B cell (primary cell): Measurements from ENCODE around the gene TXNRD1. TPM values are rescaled to one million over a fixed set of nuclear protein-coding genes. Genes with fewer than 3 reads are reported as not detected.

ENCODE experiments used
- ATAC-seq: fragments of 200-7000 bp; cut with Tn5 transposase; one replicate; pipeline ENCODE4 v1.10.0; 2021; ENCODE audit warnings: low read depth, mild to moderate bottlenecking, moderate number of reproducible peaks, moderate library complexity
- CTCF ChIA-PET: fragments of 350-600 bp; sonication (Branson Sonifier 250); formaldehyde crosslinking; loops from one replicate; lab custom pipeline; 2021; ENCODE audit warnings: antibody characterized with exemption, inconsistent platforms; lab: Charles Lee
- POLR2A ChIA-PET: fragments of 350-600 bp; sonication (Branson Sonifier 250); formaldehyde crosslinking; loops from one replicate; lab custom pipeline; 2021; ENCODE audit warnings: antibody characterized with exemption; lab: Charles Lee
- DNase-seq: peaks from one replicate; pipeline ENCODE4 v3.0.0; 2013
- H2AFZ ChIP-seq: 2 replicates; pipeline ENCODE4 v1.6.1; 2012; ENCODE audit warnings: mild to moderate bottlenecking, low read depth, low read length; ENCODE audit not compliant: insufficient read depth, poor library complexity, severe bottlenecking
- H3K27ac ChIP-seq, 2 donors: 1 replicate in 1 of 2; 2 replicates in 1 of 2; pipeline ENCODE4 v1.5.1; 2012 to 2013; ENCODE audit warnings: low read length in 2 of 2, mild to moderate bottlenecking in 2 of 2, moderate library complexity in 1 of 2
- H3K27me3 ChIP-seq, 4 experiments: fragments of 200-600 bp in 1 of 4; sonication (generic) in 1 of 4; replicated peaks in 1 of 4; 1 replicate in 2 of 4; 2 replicates in 2 of 4; pipeline versions ENCODE4 v1.6.1 to v1.7.0; 2013 to 2016; ENCODE audit warnings: low read length in 3 of 4, mild to moderate bottlenecking in 2 of 4, mixed read lengths in 1 of 4, moderate library complexity in 1 of 4; ENCODE audit not compliant: insufficient read depth in 4 of 4, control insufficient read depth in 3 of 4; ENCODE audit errors: control extremely low read depth in 1 of 4
- H3K36me3 ChIP-seq, 2 experiments: replicated peaks in 1 of 2; 1 replicate in 1 of 2; 2 replicates in 1 of 2; pipeline versions ENCODE4 v1.6.1 to v1.7.1; 2013; ENCODE audit warnings: low read length in 1 of 2; ENCODE audit not compliant: insufficient read depth in 2 of 2, control insufficient read depth in 1 of 2; ENCODE audit errors: control extremely low read depth in 1 of 2, extremely low read depth in 1 of 2
- H3K4me1 ChIP-seq, 2 donors: fragments of 200-600 bp in 1 of 2; sonication (generic) in 1 of 2; 1 replicate in 1 of 2; 2 replicates in 1 of 2; pipeline versions ENCODE4 v1.5.1 to v1.6.1; 2013 to 2017; ENCODE audit warnings: low read length in 2 of 2; ENCODE audit not compliant: control insufficient read depth in 2 of 2, insufficient read depth in 2 of 2
- H3K4me2 ChIP-seq: replicated peaks from 2 replicates; pipeline ENCODE3; 2012; ENCODE audit warnings: mild to moderate bottlenecking, low read depth, low read length; ENCODE audit not compliant: poor library complexity, severe bottlenecking
- H3K4me3 ChIP-seq, 5 experiments: fragments of 200-600 bp in 1 of 5; sonication (generic) in 1 of 5; 1 replicate in 3 of 5; 2 replicates in 2 of 5; pipeline versions ENCODE4 v1.5.1 to v1.7.0; 2011 to 2016; ENCODE audit warnings: low read length in 4 of 5, mild to moderate bottlenecking in 4 of 5, low read depth in 2 of 5, control low read depth in 1 of 5, moderate library complexity in 1 of 5; ENCODE audit not compliant: insufficient read depth in 1 of 5; ENCODE audit errors: control extremely low read depth in 1 of 5, extremely low read depth in 1 of 5
- H3K79me2 ChIP-seq: fragments of 200-600 bp; sonication (generic); one replicate; pipeline ENCODE4 v1.6.0; 2016; ENCODE audit warnings: low read length; ENCODE audit not compliant: control insufficient read depth, insufficient read depth
- H3K9ac ChIP-seq: fragments of 200-600 bp; sonication (generic); 2 replicates; pipeline ENCODE4 v1.6.1; 2017; ENCODE audit warnings: mild to moderate bottlenecking, low read length, moderate library complexity
- H3K9me3 ChIP-seq, 3 donors: one replicate each; pipeline versions ENCODE4 v1.6.1 to v1.7.1; 2013; ENCODE audit warnings: low read length in 2 of 3; ENCODE audit not compliant: control insufficient read depth in 2 of 3, insufficient read depth in 1 of 3; ENCODE audit errors: control extremely low read depth in 1 of 3
- H4K20me1 ChIP-seq: 2 replicates; pipeline ENCODE4 v1.6.0; 2012; ENCODE audit warnings: mild to moderate bottlenecking, low read length; ENCODE audit not compliant: insufficient read depth, control insufficient read depth, poor library complexity, severe bottlenecking
- H3K27ac Mint-ChIP-seq: one replicate; pipeline ENCODE4 v1.8.0; 2021; ENCODE audit warnings: mixed read lengths
- H3K27me3 Mint-ChIP-seq: one replicate; pipeline ENCODE4 v1.8.0; 2021; ENCODE audit warnings: mixed read lengths
- H3K4me1 Mint-ChIP-seq: one replicate; pipeline ENCODE4 v1.8.0; 2021; ENCODE audit warnings: mixed read lengths
- H3K4me3 Mint-ChIP-seq: one replicate; pipeline ENCODE4 v1.8.0; 2021; ENCODE audit warnings: mixed read lengths
- H3K9me3 Mint-ChIP-seq: one replicate; pipeline ENCODE4 v1.8.0; 2022; ENCODE audit warnings: mixed read lengths; ENCODE audit not compliant: insufficient read depth
- EZH2 ChIP-seq: IDR thresholded peaks from 2 replicates; pipeline ENCODE4 v1.6.1; 2012; ENCODE audit warnings: borderline replicate concordance, low read depth, mild to moderate bottlenecking, moderate library complexity, low read length; ENCODE audit not compliant: insufficient read depth, poor library complexity, severe bottlenecking
- WGBS: methylation state at CpG from one replicate; pipeline ENCODE4 v1.1.5; 2013; ENCODE audit warnings: missing lambda C conversion rate; ENCODE audit not compliant: insufficient coverage; 5-methylcytosine and 5-hydroxymethylcytosine counted together
- intact Hi-C: fragments of 100-400 bp; cut with micrococcal nuclease; formaldehyde crosslinking; loops from one replicate; pipeline ENCODE4 v1.10.0; 2022
- polyA plus RNA-seq: library from polyadenylated mRNA; depleted of rRNA; stranded (reverse); fragments of >200 nt; gene quantifications from 2 replicates; pipeline ENCODE4 v1.2.3, GENCODE V29; 2012
- total RNA-seq, 2 donors: library from RNA; stranded (reverse); fragments of 120-200 nt in 1 of 2; gene quantifications; 1 replicate in 1 of 2; 2 replicates in 1 of 2; pipeline versions ENCODE4 v1.2.3 to v1.2.4, GENCODE V29; 2013 to 2022
- TF ChIP-seq, protein P1 (sequence below): fragments of 200-600 bp; IDR thresholded peaks from one replicate; pipeline ENCODE4 v1.8.0; 2022; ENCODE audit warnings: antibody characterized with exemption, mild to moderate bottlenecking

The TXNRD1 gene
- total and polyA plus RNA-seq, 2 donors (not counting 1 experiment from before 2014, with no cell fraction given) = 10.1 to 44.6 TPM

DNA sequence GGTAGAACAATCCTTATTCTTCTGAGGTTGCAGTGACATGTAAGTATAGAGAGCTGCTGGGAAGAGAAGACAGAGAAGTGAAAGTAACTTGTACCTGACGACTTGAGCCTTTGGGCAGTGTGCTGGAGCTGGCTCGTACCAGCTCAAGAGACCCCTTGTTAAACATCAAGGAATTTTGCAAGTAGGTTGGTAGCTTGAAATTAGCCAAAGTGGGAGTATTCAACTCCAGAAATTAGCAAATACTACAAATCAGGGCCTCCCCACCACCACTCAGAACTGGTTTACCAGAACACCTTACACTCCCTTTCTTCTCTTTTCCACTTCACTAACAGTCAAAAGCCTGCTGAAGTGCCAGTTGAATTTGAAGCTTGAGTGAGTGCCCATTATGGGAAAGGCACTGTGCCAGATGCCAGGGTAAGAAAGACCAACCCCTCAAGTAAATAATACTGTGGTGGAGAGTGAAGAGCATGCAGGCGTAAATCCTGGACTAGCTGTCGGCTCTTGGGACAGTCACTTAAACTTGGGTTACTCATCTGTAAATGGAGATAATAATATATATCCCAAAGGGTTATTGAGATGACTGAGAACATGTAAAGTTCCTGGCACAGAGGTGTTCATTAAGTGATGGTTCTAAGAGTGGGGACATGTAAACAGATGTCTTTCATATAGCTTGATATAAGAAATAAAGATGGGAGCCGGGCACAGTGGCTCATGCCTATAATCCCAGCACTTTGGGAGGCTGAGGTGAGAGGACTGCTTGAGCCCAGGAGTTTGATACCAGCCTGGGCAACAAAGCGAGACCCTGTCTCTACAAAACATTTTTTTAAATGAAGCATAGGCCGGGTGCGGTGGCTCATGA lies 60.9 kb downstream of the TXNRD1 start:
- H3K79me2 ChIP-seq = no peaks in the 10 kb centered on the region
- TF ChIP-seq, protein P1, sequence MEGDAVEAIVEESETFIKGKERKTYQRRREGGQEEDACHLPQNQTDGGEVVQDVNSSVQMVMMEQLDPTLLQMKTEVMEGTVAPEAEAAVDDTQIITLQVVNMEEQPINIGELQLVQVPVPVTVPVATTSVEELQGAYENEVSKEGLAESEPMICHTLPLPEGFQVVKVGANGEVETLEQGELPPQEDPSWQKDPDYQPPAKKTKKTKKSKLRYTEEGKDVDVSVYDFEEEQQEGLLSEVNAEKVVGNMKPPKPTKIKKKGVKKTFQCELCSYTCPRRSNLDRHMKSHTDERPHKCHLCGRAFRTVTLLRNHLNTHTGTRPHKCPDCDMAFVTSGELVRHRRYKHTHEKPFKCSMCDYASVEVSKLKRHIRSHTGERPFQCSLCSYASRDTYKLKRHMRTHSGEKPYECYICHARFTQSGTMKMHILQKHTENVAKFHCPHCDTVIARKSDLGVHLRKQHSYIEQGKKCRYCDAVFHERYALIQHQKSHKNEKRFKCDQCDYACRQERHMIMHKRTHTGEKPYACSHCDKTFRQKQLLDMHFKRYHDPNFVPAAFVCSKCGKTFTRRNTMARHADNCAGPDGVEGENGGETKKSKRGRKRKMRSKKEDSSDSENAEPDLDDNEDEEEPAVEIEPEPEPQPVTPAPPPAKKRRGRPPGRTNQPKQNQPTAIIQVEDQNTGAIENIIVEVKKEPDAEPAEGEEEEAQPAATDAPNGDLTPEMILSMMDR = no peak
- TF ChIP-seq EZH2 = no peak
- peaks cover 12% of the 10 kb centered on the region for H3K4me1 Mint-ChIP-seq
- peak overlapping the region; percentile 91 for H3K4me3 Mint-ChIP-seq
- peak overlapping the region; percentile 64 for H2AFZ ChIP-seq
- H3K9me3 ChIP-seq = no peaks in the 10 kb centered on the region
- peak; percentile 54 for DNase-seq
- H3K27ac ChIP-seq = peak overlapping the region in 1 of 2 donors; percentile 62
- H3K27me3 ChIP-seq = no peaks in the 10 kb centered on the region
- peak overlapping the region; percentile 87 for H3K27ac Mint-ChIP-seq
- ChIA-PET POLR2A (interaction anchor here (0.9 to 1.9 kb wide), 2 partner anchors 12 to 816 kb away, joined by 3 to 10 read pairs; no protein-coding TSS in a partner anchor), CTCF (interaction anchor here (0.8 to 1.4 kb wide), 4 partner anchors 10 to 61 kb away, joined by 3 to 5 read pairs (median 4); partner anchors contain the start of gene TXNRD1)
- ATAC-seq = peak; percentile 69
- H3K4me2 ChIP-seq = peak overlapping the region; percentile 82
- intact Hi-C loops = loop anchor here (1.0 kb wide), 1 partner anchor 11 kb away; no protein-coding TSS in a partner anchor
- peak overlapping the region; percentile 19 to 64 (median 48) for H3K4me3 ChIP-seq
- WGBS = 53% methylated on average over 4 of the region's 8 CpGs
- peaks cover 11 to 13% of the 10 kb centered on the region in 2 donors for H3K4me1 ChIP-seq
- H3K36me3 ChIP-seq = no peaks in the 10 kb centered on the region
- H3K9ac ChIP-seq = peak overlapping the region; percentile 69
- H3K9me3 Mint-ChIP-seq = no peaks in the 10 kb centered on the region
- H3K27me3 Mint-ChIP-seq = no peaks in the 10 kb centered on the region
- no peaks in the 10 kb centered on the region for H4K20me1 ChIP-seq

DNA sequence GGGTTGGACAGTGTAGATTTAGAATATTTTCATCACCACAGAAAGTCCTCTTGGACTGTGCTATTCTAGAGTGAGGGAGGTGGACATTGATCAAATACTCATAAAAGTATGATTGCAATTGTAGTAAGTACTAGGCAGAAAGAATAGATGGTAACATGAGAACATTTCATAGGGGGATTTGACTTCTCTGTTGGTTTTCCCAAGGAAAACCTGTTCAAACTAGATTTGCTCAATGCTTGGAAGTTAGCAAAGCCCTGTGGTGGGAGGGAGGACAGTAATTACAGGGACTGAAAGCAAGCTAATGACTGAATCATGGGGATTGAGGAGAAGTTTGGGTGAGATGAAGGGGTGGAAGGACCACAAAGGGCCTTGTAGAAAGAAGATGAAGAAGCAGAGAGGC lies 63.6 kb downstream of the TXNRD1 start:
- H3K79me2 ChIP-seq = no peaks in the 10 kb centered on the region
- TF ChIP-seq EZH2 = no peak
- TF ChIP-seq, protein P1 = no peak
- H3K4me3 ChIP-seq = no peak overlapping the region
- Mint-ChIP-seq H3K9me3 (no peaks in the 10 kb centered on the region), H3K27me3 (no peaks in the 10 kb centered on the region), H3K4me3 (no peak overlapping the region), H3K27ac (no peak overlapping the region), H3K4me1 (peaks cover 12% of the 10 kb centered on the region)
- ATAC-seq (no peak), DNase-seq (no peak)
- H3K4me2 ChIP-seq = no peak overlapping the region
- no peak overlapping the region for H3K27ac ChIP-seq
- H3K9ac ChIP-seq = no peak overlapping the region
- POLR2A ChIA-PET = no interaction called here
- H2AFZ ChIP-seq = no peak overlapping the region
- H3K4me1 ChIP-seq = peaks cover 11 to 13% of the 10 kb centered on the region in 2 donors
- no peaks in the 10 kb centered on the region for H3K36me3 ChIP-seq
- intact Hi-C loops = no loop called here
- CTCF ChIA-PET = no interaction called here
- no peaks in the 10 kb centered on the region for H4K20me1 ChIP-seq
- H3K9me3 ChIP-seq = no peaks in the 10 kb centered on the region
- H3K27me3 ChIP-seq = no peaks in the 10 kb centered on the region
